K562 (cell line): ENCODE measurements around the gene C2orf92. TPM values are rescaled to one million over a fixed set of nuclear protein-coding genes. Genes with fewer than 3 reads are reported as not detected.

ENCODE experiments used
- ATAC-seq: fragments of 200-7000 bp; cut with Tn5 transposase; 3 replicates; pipeline ENCODE4 v1.9.1; 2020; ENCODE audit warnings: moderate library complexity
- BruUV-seq: library from RNA; stranded (reverse); fragments of 400-500 nt; replicated peaks from 2 replicates; lab custom pipeline; 2021; lab: Mats Ljungman, UMichigan
- CTCF ChIA-PET: fragments of 300-600 bp; formaldehyde crosslinking; extraction: SDS; loops from one replicate; lab custom pipeline; 2021; ENCODE audit warnings: low intra/inter-chr PET ratio; lab: Yijun Ruan, JAX
- POLR2A ChIA-PET: fragments of 300-600, 350-650 bp; sonication (Branson Sonifier 250); formaldehyde crosslinking; extraction: SDS; loops from one replicate; lab custom pipeline; 2021; ENCODE audit warnings: antibody characterized with exemption, inconsistent platforms; lab: Yijun Ruan, JAX
- DNase-seq, 4 experiments: peaks; one replicate each; pipeline versions ENCODE4 v3.0.0 to v3.0.0-alpha.2; 2011 to 2018; ENCODE audit warnings: low spot score in 3 of 4, mixed read lengths in 3 of 4; ENCODE audit errors: extremely low read depth in 1 of 4
- FAIRE-seq: peaks from 2 replicates; lab custom pipeline; 2011; peaks lifted over from hg19 to GRCh38; lab: Jason Lieb, UNC
- H2AFZ ChIP-seq: 2 replicates; pipeline ENCODE4 v1.6.0; 2011; ENCODE audit warnings: low read depth, low read length, control low read depth, inconsistent platforms
- H3K27ac ChIP-seq: fragments of 200-600 bp; 3 replicates; pipeline ENCODE4 v1.8.0; 2011; ENCODE audit warnings: low read depth, mild to moderate bottlenecking, control low read depth, inconsistent platforms, low read length, moderate library complexity, mixed read lengths; ENCODE audit errors: extremely low read depth
- H3K27me3 ChIP-seq, 2 experiments: fragments of 300-600 bp in 1 of 2; 2 replicates in 1 of 2; 3 replicates in 1 of 2; pipeline versions ENCODE4 v1.6.0 to v1.8.0; 2011; ENCODE audit warnings: inconsistent platforms in 2 of 2, low read length in 2 of 2, mild to moderate bottlenecking in 1 of 2, mixed read lengths in 1 of 2, moderate library complexity in 1 of 2; ENCODE audit not compliant: control insufficient read depth in 2 of 2, insufficient read depth in 2 of 2
- H3K36me3 ChIP-seq: fragments of 300-600 bp; 3 replicates; pipeline ENCODE4 v1.8.0; 2011; ENCODE audit warnings: mild to moderate bottlenecking, low read length, inconsistent platforms; ENCODE audit not compliant: control insufficient read depth, insufficient read depth
- H3K4me1 ChIP-seq, 2 experiments: fragments of 200-600 bp in 1 of 2; replicated peaks in 1 of 2; 2 replicates in 1 of 2; 3 replicates in 1 of 2; pipeline versions ENCODE4 v1.5.1 to v1.8.0; 2011; ENCODE audit warnings: inconsistent platforms in 2 of 2, low read length in 2 of 2, mild to moderate bottlenecking in 1 of 2, mixed read lengths in 1 of 2, moderate library complexity in 1 of 2; ENCODE audit not compliant: control insufficient read depth in 2 of 2, insufficient read depth in 2 of 2
- H3K4me2 ChIP-seq: 2 replicates; pipeline ENCODE4 v1.6.1; 2011; ENCODE audit warnings: low read length, control low read depth, inconsistent platforms, mixed read lengths; ENCODE audit not compliant: insufficient read depth
- H3K4me3 ChIP-seq: fragments of 200-600 bp; sonication (generic), shearing (Covaris generic); 2 replicates; pipeline ENCODE4 v1.5.1; 2016; ENCODE audit warnings: control low read depth, inconsistent platforms
- H3K79me2 ChIP-seq: fragments of 200-600 bp; 3 replicates; pipeline ENCODE4 v1.8.0; 2011; ENCODE audit warnings: low read length, inconsistent platforms; ENCODE audit not compliant: control insufficient read depth, insufficient read depth
- H3K9ac ChIP-seq, 2 experiments: 2 replicates each; pipeline versions ENCODE4 v1.6.0 to v1.6.1; 2011; ENCODE audit warnings: low read depth in 2 of 2, low read length in 2 of 2, control low read depth in 1 of 2, inconsistent platforms in 1 of 2, mild to moderate bottlenecking in 1 of 2, mixed read lengths in 1 of 2; ENCODE audit not compliant: insufficient read depth in 1 of 2
- H3K9me1 ChIP-seq: one replicate; pipeline ENCODE4 v1.6.0; 2011; ENCODE audit warnings: inconsistent platforms, mild to moderate bottlenecking, low read length, moderate library complexity; ENCODE audit not compliant: control insufficient read depth, insufficient read depth
- H3K9me3 ChIP-seq: replicated peaks from 2 replicates; pipeline ENCODE4 v1.5.1; 2011; ENCODE audit warnings: low read depth, low read length, inconsistent platforms; ENCODE audit not compliant: control insufficient read depth, insufficient read depth
- H4K20me1 ChIP-seq: replicated peaks from 2 replicates; pipeline ENCODE4 v1.6.1; 2011; ENCODE audit warnings: low read length, inconsistent platforms, mixed read lengths; ENCODE audit not compliant: control insufficient read depth, insufficient read depth
- RBM34 ChIP-seq: fragments of 200-400 bp; formaldehyde crosslinking; IDR thresholded peaks from 2 replicates; pipeline ENCODE4 v1.6.1; 2018; ENCODE audit warnings: low read length, borderline replicate concordance; ENCODE audit not compliant: insufficient read depth
- ZFP36 ChIP-seq: fragments of 150-350 bp; IDR thresholded peaks from 2 replicates; pipeline ENCODE4 v1.6.1; 2018; ENCODE audit warnings: low read length, low read depth; ENCODE audit not compliant: partially characterized antibody
- WGBS: fragments of 100-300 bp; shearing (Covaris generic); methylation state at CpG from one replicate; pipeline ENCODE4 v1.1.6; 2016; ENCODE audit warnings: low coverage, mixed read lengths; ENCODE audit not compliant: insufficient coverage; ENCODE audit errors: missing lambda C conversion rate; 5-methylcytosine and 5-hydroxymethylcytosine counted together
- in situ Hi-C: fragments of 300-500 bp; cut with MboI; formaldehyde crosslinking; loops from 4 replicates; pipeline ENCODE4 v1.15.0; 2018; ENCODE audit warnings: inconsistent platforms, mixed read lengths
- intact Hi-C: fragments of 100-400 bp; cut with micrococcal nuclease; formaldehyde crosslinking; loops from 2 replicates; pipeline ENCODE4 v1.14.2; 2022
- polyA plus RNA-seq, 8 experiments: library from polyadenylated mRNA; depleted of rRNA in 4 of 8; stranded (reverse) in 5 of 8; unstranded in 3 of 8; fragments of >200 nt; fragmentation: Nextera tagmentation in 2 of 8; fragmentation: Illumina TruSeq in 1 of 8; extraction: Ambion mirVana in 2 of 8; extraction: Trizol in 1 of 8; gene quantifications; 2 replicates each; pipeline versions ENCODE4 v1.2.1 to v1.2.3, GENCODE V29; 2011 to 2014; ENCODE audit warnings: inconsistent platforms in 1 of 8, missing spikeins in 1 of 8
- total RNA-seq, 7 experiments: library from RNA; depleted of rRNA in 6 of 7; stranded (reverse); fragments of >200 nt in 6 of 7; fragmentation: Illumina TruSeq in 2 of 7; extraction: Trizol in 2 of 7; gene quantifications; 2 replicates each; pipeline versions ENCODE4 v1.2.1 to v1.2.3, GENCODE V29; 2011 to 2021; ENCODE audit warnings: low replicate concordance in 1 of 7
- TF ChIP-seq, protein P1 (sequence below): fragments of 250-450 bp; sonication (Bioruptor Pico); IDR thresholded peaks from 2 replicates; pipeline ENCODE4 v1.8.0; 2022; ENCODE audit warnings: moderate library complexity, mild to moderate bottlenecking, inconsistent platforms
- TF ChIP-seq, protein P2 (sequence below), 2 experiments: fragments of 200-800 bp in 1 of 2; sonication (Bioruptor generic) in 1 of 2; sonication (generic) in 1 of 2; formaldehyde crosslinking in 1 of 2; IDR thresholded peaks in 1 of 2; conservative IDR thresholded peaks in 1 of 2; 2 replicates each; pipeline versions ENCODE4 v1.5.0 to v1.6.1; 2016 to 2020; ENCODE audit warnings: missing compliant biosample characterization in 1 of 2, missing genetic modification characterization in 1 of 2, missing genetic modification reagents in 1 of 2

The C2orf92 gene
- total and polyA plus RNA-seq, 9 of the 15 experiments (the other 6 are each of a cell fraction or from before 2014, with no cell fraction given): 0.65 to 6.8 (median 3.6) TPM

DNA sequence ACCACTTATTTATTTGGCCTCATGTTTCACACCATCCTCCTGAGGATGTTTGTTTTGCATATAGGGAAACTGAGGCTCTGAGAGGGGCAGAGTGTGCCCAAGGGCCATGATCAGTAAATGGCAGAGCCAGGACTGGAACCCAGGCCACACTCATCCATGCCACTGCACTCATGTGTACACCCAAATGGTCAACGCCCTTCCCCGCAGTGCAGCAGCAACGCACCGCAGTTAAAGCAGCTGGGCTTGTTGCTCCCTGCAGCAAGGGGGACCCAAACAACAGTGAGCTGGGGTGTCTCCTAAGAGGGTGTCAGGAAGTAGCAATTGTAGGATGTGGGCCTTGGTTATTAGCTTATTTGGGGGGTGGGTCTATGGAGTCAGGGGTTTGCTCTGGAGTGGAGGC, 80.5 kb downstream of the C2orf92 start:
- H3K27ac ChIP-seq: no peak overlapping the region
- H3K4me2 ChIP-seq: no peak overlapping the region
- no peaks in the 10 kb centered on the region for H3K9me3 ChIP-seq
- no peak for ATAC-seq
- 0 out of 3 replicates have a peak, but pooled peaks cover 5% of the 10 kb centered on the region for H3K36me3 ChIP-seq
- no peaks in the 10 kb centered on the region for H3K79me2 ChIP-seq
- no peaks in the 10 kb centered on the region for H3K27me3 ChIP-seq
- CTCF ChIA-PET: interaction anchor here (3.1 kb wide), 1 partner anchor 50 kb away, joined by 17 read pairs; no protein-coding TSS in a partner anchor
- peaks cover 3 to 9% of the 10 kb centered on the region in 2 experiments; a peak in 4 of 5 replicates for H3K4me1 ChIP-seq
- no peak overlapping the region for H3K4me3 ChIP-seq
- in situ Hi-C loops: no loop called here
- H2AFZ ChIP-seq: no peak overlapping the region
- no peak for TF ChIP-seq RBM34
- TF ChIP-seq ZFP36: no peak
- TF ChIP-seq, protein P1, sequence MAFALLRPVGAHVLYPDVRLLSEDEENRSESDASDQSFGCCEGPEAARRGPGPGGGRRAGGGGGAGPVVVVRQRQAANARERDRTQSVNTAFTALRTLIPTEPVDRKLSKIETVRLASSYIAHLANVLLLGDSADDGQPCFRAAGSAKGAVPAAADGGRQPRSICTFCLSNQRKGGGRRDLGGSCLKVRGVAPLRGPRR (CRISPR knock-in tag): no peak
- TF ChIP-seq, protein P2, sequence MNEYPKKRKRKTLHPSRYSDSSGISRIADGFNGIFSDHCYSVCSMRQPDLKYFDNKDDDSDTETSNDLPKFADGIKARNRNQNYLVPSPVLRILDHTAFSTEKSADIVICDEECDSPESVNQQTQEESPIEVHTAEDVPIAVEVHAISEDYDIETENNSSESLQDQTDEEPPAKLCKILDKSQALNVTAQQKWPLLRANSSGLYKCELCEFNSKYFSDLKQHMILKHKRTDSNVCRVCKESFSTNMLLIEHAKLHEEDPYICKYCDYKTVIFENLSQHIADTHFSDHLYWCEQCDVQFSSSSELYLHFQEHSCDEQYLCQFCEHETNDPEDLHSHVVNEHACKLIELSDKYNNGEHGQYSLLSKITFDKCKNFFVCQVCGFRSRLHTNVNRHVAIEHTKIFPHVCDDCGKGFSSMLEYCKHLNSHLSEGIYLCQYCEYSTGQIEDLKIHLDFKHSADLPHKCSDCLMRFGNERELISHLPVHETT (CRISPR knock-in tag; conservative IDR thresholded peaks at IDR 0.05 in 1 of 2, IDR thresholded peaks at IDR 0.05 in 1 of 2): no peak
- no peaks in the 10 kb centered on the region for H3K9me1 ChIP-seq
- DNase-seq: no peak
- intact Hi-C loops: no loop called here
- no peaks in the 10 kb centered on the region for H4K20me1 ChIP-seq
- WGBS: 88% methylated on average over 4 of the region's 4 CpGs
- POLR2A ChIA-PET: interaction anchor here (0.9 kb wide), 1 partner anchor 9 kb away, joined by 3 read pairs; no protein-coding TSS in a partner anchor
- no TSS peak for BruUV-seq
- FAIRE-seq: no peak
- no peak overlapping the region for H3K9ac ChIP-seq
